Astrocyte (in vitro differentiated cells and primary cell): Measurements from ENCODE around the gene MCF2L2. TPM values are rescaled to one million over a fixed set of nuclear protein-coding genes. Genes with fewer than 3 reads are reported as not detected.

Experiments used
- DNase-seq: peaks from one replicate; pipeline ENCODE4 v3.0.0-alpha.2; 2010; ENCODE audit warnings: low read depth
- FAIRE-seq: peaks from 2 replicates; lab custom pipeline; 2011; peaks lifted over from hg19 to GRCh38; lab: Jason Lieb, UNC
- H2AFZ ChIP-seq: 2 replicates; pipeline ENCODE4 v1.6.0; 2012; ENCODE audit warnings: low read depth, low read length, inconsistent platforms
- H3K27ac ChIP-seq: 2 replicates; pipeline ENCODE4 v1.5.1; 2011; ENCODE audit warnings: low read depth, low read length, inconsistent platforms
- H3K27me3 ChIP-seq: 2 replicates; pipeline ENCODE4 v1.6.0; 2011; ENCODE audit warnings: low read length, inconsistent platforms; ENCODE audit not compliant: insufficient read depth
- H3K36me3 ChIP-seq: 2 replicates; pipeline ENCODE4 v1.5.1; 2011; ENCODE audit warnings: low read length, inconsistent platforms; ENCODE audit not compliant: insufficient read depth
- H3K4me1 ChIP-seq: 2 replicates; pipeline ENCODE4 v1.5.1; 2011; ENCODE audit warnings: low read length, inconsistent platforms; ENCODE audit not compliant: insufficient read depth
- H3K4me2 ChIP-seq: 2 replicates; pipeline ENCODE4 v1.6.0; 2012; ENCODE audit warnings: low read length, inconsistent platforms
- H3K4me3 ChIP-seq: 2 replicates; pipeline ENCODE4 v1.5.1; 2011; ENCODE audit warnings: low read depth, mild to moderate bottlenecking, low read length, inconsistent platforms; ENCODE audit not compliant: insufficient read depth
- H3K79me2 ChIP-seq: 2 replicates; pipeline ENCODE4 v1.6.0; 2012; ENCODE audit warnings: mild to moderate bottlenecking, low read length, inconsistent platforms; ENCODE audit not compliant: insufficient read depth
- H3K9ac ChIP-seq: 2 replicates; pipeline ENCODE4 v1.6.0; 2012; ENCODE audit warnings: mild to moderate bottlenecking, low read length, inconsistent platforms
- H3K9me3 ChIP-seq: 2 replicates; pipeline ENCODE4 v1.5.1; 2012; ENCODE audit warnings: low read depth, mild to moderate bottlenecking, low read length, inconsistent platforms; ENCODE audit not compliant: insufficient read depth
- H4K20me1 ChIP-seq: 2 replicates; pipeline ENCODE4 v1.6.0; 2012; ENCODE audit warnings: low read length, inconsistent platforms; ENCODE audit not compliant: insufficient read depth
- H3K27ac Mint-ChIP-seq: one replicate; pipeline ENCODE4 v1.8.0; 2021; ENCODE audit warnings: mild to moderate bottlenecking, mixed read lengths; ENCODE audit not compliant: unreplicated experiment
- H3K27me3 Mint-ChIP-seq: one replicate; pipeline ENCODE4 v1.8.0; 2021; ENCODE audit warnings: low read depth, mixed read lengths; ENCODE audit not compliant: unreplicated experiment
- H3K36me3 Mint-ChIP-seq: one replicate; pipeline ENCODE4 v1.8.0; 2021; ENCODE audit warnings: low read depth, mixed read lengths; ENCODE audit not compliant: unreplicated experiment
- H3K4me1 Mint-ChIP-seq: one replicate; pipeline ENCODE4 v1.8.0; 2021; ENCODE audit warnings: low read depth, mixed read lengths; ENCODE audit not compliant: unreplicated experiment
- H3K4me3 Mint-ChIP-seq: one replicate; pipeline ENCODE4 v1.8.0; 2021; ENCODE audit warnings: mild to moderate bottlenecking, moderate library complexity, mixed read lengths; ENCODE audit not compliant: unreplicated experiment
- H3K9me3 Mint-ChIP-seq: one replicate; pipeline ENCODE4 v1.8.0; 2021; ENCODE audit warnings: mild to moderate bottlenecking, mixed read lengths; ENCODE audit not compliant: unreplicated experiment
- CTCF ChIP-seq: IDR thresholded peaks from 2 replicates; pipeline ENCODE4 v1.5.1; 2011; ENCODE audit warnings: low read depth, mild to moderate bottlenecking, inconsistent platforms, low read length, moderate library complexity; ENCODE audit not compliant: insufficient read depth
- EZH2 ChIP-seq: IDR thresholded peaks from 2 replicates; pipeline ENCODE4 v1.6.1; 2012; ENCODE audit warnings: mild to moderate bottlenecking, low read length, inconsistent platforms; ENCODE audit not compliant: insufficient read depth
- total RNA-seq: library from RNA; stranded (reverse); gene quantifications from 2 replicates; pipeline ENCODE4 v1.2.1, GENCODE V29; 2021

The MCF2L2 gene
- total RNA-seq, 1 donor from 2014 or later: 0.89 TPM

DNA sequence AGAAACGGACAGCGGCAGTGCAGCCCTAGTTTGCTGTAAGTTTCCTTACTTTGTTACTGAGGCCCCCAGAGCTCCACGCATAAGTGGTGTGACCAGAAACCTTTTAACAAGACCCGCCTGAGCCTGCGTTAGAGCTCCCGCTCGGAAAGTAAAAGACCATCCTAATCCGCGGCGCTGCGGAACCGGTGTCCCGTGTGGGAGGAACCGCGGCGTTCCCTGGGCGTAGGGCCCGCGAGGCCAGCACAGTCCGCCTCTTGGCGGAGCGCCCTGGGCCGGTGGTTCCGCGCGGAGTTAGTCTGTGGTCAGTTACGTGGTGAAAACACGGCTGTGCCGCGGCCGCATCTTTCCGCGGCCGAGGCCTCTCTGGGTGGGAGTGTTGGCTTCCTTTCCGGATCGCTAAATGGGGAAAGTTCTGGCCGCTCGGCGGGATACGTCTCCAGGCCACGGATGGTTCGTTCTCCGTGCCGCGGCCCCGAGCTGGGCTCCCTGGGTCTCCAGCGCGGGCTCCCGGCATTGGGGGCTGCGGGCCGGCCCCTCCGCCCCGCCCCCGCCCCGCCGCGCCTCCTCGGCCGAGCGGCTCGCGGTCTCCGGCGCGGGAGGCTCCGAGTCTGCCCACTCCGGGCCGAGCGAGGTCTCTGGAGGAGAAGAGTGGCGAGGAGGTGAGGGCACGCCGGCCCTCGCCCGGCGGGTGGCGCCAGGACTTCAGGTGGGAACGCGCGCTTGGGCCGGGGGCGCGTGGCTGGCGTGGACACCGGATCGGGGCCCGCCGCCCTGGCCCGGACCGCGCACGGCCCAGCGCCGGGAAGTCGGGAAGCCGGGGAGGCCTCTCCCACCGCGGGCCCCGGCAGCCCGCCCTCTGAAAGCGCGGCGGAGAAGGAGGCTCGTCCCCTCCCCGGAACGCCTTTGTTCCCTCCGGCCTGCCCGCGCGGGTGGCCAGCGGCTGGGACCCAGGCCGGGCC, 174.6 kb downstream of the MCF2L2 start:
- Histone ChIP-seq H2AFZ (peak overlapping the region; percentile 89), H3K9me3 (no peaks in the 10 kb centered on the region), H4K20me1 (no peaks in the 10 kb centered on the region), H3K36me3 (no peaks in the 10 kb centered on the region), H3K9ac (peak overlapping the region; percentile 86), H3K4me3 (peak overlapping the region; percentile 70), H3K4me2 (peak overlapping the region; percentile 85), H3K4me1 (peaks cover 6% of the 10 kb centered on the region), H3K27me3 (no peaks in the 10 kb centered on the region), H3K79me2 (peaks cover 29% of the 10 kb centered on the region), H3K27ac (peak overlapping the region; percentile 59)
- TF ChIP-seq CTCF: no peak
- no peak for TF ChIP-seq EZH2
- H3K4me1 Mint-ChIP-seq: peaks cover 7% of the 10 kb centered on the region
- H3K4me3 Mint-ChIP-seq: peak overlapping the region; percentile 86
- no peaks in the 10 kb centered on the region for H3K36me3 Mint-ChIP-seq
- H3K9me3 Mint-ChIP-seq: no peaks in the 10 kb centered on the region
- peak; percentile 48 for DNase-seq
- H3K27me3 Mint-ChIP-seq: peaks cover 8% of the 10 kb centered on the region
- H3K27ac Mint-ChIP-seq: no peak overlapping the region
- FAIRE-seq: no peak

DNA sequence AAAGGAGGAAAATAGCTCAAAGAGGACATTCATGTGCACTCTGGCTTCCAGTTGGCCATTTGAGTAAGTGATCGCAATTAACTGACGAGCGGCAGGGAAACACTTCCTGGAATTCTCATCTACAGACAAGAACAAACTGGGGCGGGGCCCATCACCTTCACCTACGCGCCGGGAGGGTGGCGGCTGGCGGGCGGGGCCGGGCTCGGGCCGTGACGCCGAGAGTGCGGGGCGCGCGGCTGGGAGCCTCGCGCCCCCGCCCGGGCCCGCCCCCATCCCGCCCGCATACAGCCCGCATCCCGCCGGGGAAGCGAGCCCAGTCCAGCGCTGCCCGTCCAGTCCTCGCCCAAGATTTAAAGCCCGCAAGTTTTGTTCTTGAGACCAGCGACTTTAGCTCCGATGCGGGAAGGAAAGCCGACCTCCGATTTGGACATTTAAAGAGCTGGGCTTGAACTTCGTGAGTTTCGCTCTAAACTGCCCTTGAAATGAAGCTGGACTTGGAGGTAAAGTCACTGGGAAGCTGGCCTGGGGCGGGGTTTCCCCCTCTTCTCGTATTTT, 175.4 kb downstream of the MCF2L2 start, which contains the start of gene B3GNT5:
Gene B3GNT5, plus strand, starts transcription at position 281 of the 555 bp plus-strand sequence. CDS start 16,546 bp downstream, outside the sequence.
- Mint-ChIP-seq H3K27me3 (peaks cover 8% of the 10 kb centered on the region), H3K4me3 (peak within 1 kb of the TSS; percentile 86), H3K36me3 (no peaks in the 10 kb centered on the region), H3K9me3 (no peaks in the 10 kb centered on the region), H3K4me1 (peaks cover 7% of the 10 kb centered on the region), H3K27ac (no peak within 1 kb of the TSS)
- H3K27me3 ChIP-seq: no peaks in the 10 kb centered on the region
- TF ChIP-seq CTCF (no peak), EZH2 (no peak)
- no peaks in the 10 kb centered on the region for H4K20me1 ChIP-seq
- H3K4me2 ChIP-seq: peak within 1 kb of the TSS; percentile 85
- peaks cover 6% of the 10 kb centered on the region for H3K4me1 ChIP-seq
- H2AFZ ChIP-seq: peak within 1 kb of the TSS; percentile 89
- H3K36me3 ChIP-seq: no peaks in the 10 kb centered on the region
- H3K9me3 ChIP-seq: no peaks in the 10 kb centered on the region
- H3K4me3 ChIP-seq: peak within 1 kb of the TSS; percentile 70
- peaks cover 22% of the 10 kb centered on the region for H3K79me2 ChIP-seq
- H3K9ac ChIP-seq: peak within 1 kb of the TSS; percentile 86
- H3K27ac ChIP-seq: peak within 1 kb of the TSS; percentile 59
- no peak for DNase-seq
- no peak for FAIRE-seq
